22Rv1 (cell line): ENCODE measurements around the gene TTLL8.
"Not testable (repeated sequence)": the region's sequence is repeated elsewhere in the genome, so short reads cannot be mapped to it uniquely, and the experiment has no call there.

ENCODE experiments used
- H3K27ac ChIP-seq: fragments of 450-650 bp; 2 replicates; pipeline ENCODE4 v1.5.1; 2017
- CTCF ChIP-seq: fragments of 450-650 bp; IDR thresholded peaks from 2 replicates; pipeline ENCODE4 v1.5.1; 2017; ENCODE audit warnings: mild to moderate bottlenecking
- ZFX ChIP-seq: fragments of 450-650 bp; IDR thresholded peaks from 2 replicates; pipeline ENCODE4 v1.6.1; 2017; ENCODE audit warnings: antibody characterized with exemption, borderline replicate concordance

The TTLL8 gene

GRCh38 chr22:49991167-49991566 is 66.9 kb downstream of the TTLL8 start:
- H3K27ac ChIP-seq = no peak overlapping the region
- TF ChIP-seq CTCF (no peak), ZFX (no peak)

- not testable (repeated sequence) for H3K27ac ChIP-seq
Measured at GRCh38 chr22:49989826-49990225, 68.3 kb downstream of the TTLL8 start.

DNA sequence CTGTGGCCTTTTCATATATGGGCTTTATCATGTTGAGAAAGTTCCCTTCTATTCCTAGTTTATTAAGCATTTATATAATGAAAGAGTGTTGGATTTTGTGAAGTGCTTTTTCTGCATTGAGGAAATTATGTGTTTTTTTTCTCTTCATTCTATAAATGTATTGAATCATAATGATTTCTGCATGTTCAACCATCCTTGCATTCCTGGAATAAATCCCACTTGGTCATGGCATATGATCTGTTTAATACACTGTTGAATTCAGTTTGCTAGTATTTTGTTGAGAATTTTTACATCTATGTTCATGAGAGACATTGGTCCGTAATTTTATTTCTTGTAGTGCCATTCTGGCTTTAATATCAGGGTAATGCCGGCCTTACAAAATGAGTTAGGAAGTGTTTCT is 71.8 kb downstream of the TTLL8 start:
- H3K27ac ChIP-seq = no peak overlapping the region
- TF ChIP-seq CTCF (no peak), ZFX (no peak)

DNA sequence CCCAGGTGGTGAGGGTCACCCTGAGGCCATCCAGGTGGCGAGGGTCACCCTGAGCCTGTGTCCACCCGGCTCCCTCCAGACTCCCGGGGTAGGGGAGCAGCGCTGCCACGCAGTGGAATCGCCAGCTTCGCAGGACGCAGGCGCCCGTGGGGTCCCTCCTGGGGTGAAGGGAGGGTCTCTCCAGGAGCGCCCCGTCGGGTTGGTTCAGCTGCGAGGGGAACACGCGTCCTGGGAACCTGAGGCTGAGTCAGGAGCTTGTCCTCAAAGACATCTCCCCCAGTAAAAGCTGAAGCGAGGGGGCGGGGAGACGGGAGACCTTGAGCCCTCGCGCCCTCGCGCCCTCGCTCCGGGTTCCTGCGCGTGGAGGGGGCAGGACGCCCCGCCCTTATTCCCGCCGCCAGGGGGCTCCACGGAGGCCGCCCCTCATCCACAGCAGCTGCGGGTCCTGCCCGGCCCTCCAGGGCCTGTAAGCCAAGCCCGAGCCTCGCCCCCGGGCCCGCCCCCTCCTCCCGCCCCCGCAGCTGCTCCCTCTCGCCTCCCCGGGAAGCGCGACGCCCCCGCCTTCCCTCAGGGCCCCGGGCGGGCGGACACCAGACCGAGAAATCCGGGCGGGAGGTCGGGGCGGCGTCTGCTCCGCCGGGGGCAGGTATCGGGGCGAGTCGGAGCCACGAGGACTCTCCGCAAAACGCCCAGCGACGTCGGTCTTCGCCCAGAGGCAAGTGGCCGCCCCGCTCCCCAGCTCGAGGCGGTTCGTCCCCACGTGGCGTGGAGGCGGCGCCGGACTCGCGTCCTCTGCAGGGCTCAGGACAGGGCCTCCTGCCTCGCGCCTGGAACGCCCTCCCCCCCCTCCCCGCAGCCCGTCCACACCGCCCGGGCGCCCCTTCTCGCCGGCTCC is 74.7 kb downstream of the TTLL8 start:
- TF ChIP-seq ZFX = no peak
- peak; percentile 65 for TF ChIP-seq CTCF
- H3K27ac ChIP-seq = no peak overlapping the region

DNA sequence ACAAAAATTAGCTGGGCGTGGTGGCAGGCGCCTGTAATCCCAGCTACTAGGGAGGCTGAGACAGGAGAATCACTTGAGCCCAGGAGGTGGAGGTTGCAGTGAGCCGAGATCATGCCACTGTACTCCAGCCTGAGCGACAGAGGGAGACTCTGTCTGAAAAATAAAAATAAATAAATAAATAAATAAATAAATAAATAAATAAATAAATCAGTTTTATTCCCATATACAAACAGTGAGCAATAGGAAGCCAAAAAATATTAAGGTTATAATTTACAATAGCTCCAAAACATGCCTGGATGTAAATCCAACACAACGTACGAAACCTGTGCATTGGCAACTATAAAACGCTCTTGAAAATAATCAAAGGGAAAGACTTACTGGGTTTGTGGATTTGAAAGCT is 76.3 kb downstream of the TTLL8 start:
- not testable (repeated sequence) for H3K27ac ChIP-seq

DNA sequence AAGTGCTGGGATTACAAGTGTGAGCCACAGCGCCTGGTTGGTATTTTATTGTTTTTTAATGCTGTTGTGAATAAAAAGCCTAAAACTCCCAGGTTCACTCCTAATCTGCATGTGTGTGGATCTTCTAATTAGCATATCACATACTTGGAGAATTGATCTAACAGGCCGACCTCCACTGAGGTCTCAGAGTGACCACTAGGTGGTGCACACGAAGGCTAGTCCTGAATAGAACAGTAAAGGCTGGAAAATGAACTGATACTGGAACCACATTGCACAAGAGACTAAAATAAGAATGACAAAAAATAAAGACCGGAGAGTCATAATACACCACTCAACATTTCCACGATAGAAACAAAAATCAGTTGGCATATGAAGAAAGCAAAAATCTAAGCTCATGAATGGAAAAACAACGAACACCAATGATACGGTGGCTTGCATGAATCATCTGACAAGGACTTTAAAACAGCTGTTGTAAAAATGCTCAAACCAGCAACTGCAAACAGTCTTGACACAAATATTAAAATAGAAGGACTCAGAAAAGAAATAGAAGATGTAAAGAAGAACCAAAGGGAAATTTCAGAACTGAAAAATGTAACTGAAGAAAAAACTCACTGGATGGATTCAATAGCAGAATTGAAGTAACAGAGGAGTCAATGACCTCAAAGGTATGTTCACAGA is 78.4 kb downstream of the TTLL8 start:
- TF ChIP-seq ZFX = no peak
- TF ChIP-seq CTCF = peak; percentile 88
- no peak overlapping the region for H3K27ac ChIP-seq

DNA sequence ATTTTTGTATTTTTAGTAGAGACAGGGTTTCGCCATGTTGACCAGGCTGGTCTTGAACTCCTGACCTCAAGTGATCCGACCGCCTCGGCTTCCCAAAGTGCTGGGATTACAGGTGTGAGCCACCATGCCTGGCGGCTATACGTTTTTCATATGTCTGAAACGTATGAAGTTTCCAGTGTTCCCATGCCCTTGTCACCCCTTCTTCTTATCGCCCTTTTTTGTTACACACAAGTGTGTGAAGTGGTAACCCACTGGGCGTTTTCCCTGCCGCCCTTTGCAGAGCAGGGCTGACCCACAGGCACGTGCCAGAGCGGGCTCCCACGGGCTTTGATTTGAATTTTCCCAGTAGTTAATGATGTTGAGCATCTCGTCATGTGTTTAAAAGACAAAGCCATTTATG is 80.5 kb downstream of the TTLL8 start:
- no peak overlapping the region for H3K27ac ChIP-seq
- no peak for TF ChIP-seq CTCF
- TF ChIP-seq ZFX = no peak

DNA sequence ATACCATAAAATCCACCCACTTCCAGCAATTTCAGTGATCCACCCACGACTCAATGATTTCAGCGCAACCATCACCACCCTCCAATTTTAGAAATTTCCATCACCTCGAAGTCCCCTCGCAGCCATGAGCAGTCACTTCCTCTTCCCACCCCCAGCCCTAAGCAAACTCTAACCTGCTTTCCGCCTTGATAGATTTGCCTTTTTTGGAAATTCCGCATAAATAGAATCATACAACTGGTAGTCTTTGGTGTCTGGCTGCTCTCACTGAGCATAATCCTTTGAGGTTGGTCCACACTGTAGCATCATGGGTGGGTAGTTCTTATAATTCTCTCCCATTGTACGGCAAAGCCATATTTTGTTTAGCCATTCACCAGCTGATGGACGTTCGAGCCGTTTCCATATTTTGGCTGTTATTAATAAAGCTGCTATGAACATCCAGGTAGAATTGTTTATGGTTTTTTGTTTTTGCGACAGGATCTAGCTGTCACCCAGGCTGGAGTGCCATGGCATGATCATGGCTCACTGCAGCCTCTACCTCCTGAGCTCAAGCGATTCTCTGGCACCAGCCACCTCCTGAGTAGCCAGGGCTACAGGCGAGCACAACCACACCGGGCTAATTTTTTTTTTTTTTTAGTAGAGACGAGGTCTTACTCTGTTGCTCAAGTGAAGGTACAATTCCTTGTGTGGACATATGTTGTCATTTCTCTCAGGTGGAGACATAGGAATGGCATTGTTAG is 81.5 kb downstream of the TTLL8 start:
- TF ChIP-seq CTCF = no peak
- TF ChIP-seq ZFX = no peak
- H3K27ac ChIP-seq = peak overlapping the region; percentile 33
